HG03460 (cell line): Measurements from ENCODE around the gene CFAP126.
"Not testable (repeated sequence)": the region's sequence is repeated elsewhere in the genome, so short reads cannot be mapped to it uniquely, and the experiment has no call there.

Source experiments
- ATAC-seq: cut with Tn5 transposase; IDR thresholded peaks from one replicate; pipeline ENCODE4 v1.9.1; 2021; ENCODE audit not compliant: unreplicated experiment

The CFAP126 gene

GRCh38 chr1:161382214-161383019 lies 14.7 kb upstream of the CFAP126 start:
- ATAC-seq, result peak; percentile 57

DNA sequence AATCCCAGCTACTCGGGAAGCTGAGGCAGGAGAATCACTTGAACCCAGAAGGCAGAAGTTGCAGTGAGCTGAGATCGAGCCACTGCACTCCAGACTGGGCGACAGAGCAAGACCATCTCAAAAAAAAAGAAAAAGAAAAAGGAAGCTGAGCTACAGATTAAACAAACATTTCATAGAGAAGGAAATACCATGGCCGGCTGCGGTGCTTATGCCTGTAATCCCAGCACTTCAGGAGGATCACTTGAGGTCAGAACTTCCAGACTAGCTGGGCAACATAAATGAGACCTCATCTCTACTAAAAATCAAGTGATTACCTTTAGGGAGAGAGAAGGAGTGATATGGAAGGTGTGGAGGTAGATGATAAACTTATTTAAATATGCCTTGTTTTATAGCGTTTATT lies 14.0 kb upstream of the CFAP126 start:
- ATAC-seq, result no peak

- no peak for ATAC-seq
Measured at GRCh38 chr1:161379071-161379470, 11.4 kb upstream of the CFAP126 start.

DNA sequence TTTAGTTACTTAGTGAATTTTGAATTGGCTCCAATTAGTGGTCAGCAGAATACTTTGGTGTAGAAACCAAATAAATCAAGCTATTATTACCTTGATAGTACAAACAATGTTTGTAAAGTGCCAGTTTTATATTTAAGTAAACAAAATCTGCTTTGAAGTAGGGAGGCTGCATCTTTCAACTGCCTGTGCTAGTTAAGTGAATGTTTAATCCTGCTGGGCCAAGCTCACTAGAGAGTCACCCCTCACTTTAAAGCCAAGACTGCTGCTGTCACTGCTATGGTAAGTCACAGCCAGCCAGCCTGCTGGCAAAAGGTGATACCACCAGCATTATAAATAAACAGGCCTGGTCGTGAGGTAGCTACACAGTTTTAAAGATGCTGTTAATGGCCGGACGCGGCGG lies 10.3 kb upstream of the CFAP126 start:
- ATAC-seq, result no peak

DNA sequence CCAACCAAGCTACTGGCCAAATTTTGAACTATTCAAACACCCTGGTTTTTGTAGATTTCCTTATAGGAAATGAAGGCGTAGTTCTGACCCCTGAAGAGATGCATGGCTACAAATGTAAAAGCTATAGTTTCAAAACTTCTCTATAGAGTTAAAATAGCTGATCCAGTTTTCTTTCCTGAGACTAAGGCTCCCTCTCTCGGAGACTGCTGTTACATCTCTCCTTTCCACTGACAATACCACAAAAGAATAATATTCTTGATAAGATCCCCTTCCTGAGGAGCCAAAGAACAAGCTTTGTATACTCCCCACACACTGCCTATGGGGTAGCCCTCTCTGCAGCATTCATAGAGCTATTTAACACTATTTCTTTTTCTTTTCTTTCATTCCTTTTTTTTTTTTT lies 6.7 kb upstream of the CFAP126 start:
- no peak for ATAC-seq

- ATAC-seq, result no peak
Measured at GRCh38 chr1:161373442-161373841, 5.8 kb upstream of the CFAP126 start.

DNA sequence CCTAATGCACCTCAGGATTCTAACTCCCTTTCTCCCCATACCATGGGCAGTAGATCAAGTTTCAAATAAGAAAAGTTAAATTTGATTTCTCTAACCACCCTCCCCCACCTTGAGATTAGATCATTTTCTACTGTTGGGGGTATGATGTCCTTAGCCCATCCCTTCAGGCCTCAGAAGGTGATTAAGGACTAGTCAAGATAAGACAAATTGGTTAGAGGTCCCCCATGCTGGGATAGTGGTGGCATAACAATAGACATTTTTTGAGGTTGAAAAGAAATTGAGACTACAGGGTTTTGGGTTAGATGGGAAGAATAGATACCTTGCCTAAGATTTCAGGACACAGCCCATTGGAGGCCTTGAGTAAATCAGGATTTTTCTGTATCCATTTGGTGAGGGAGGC lies 2.5 kb downstream of the CFAP126 start:
- ATAC-seq, result no peak

DNA sequence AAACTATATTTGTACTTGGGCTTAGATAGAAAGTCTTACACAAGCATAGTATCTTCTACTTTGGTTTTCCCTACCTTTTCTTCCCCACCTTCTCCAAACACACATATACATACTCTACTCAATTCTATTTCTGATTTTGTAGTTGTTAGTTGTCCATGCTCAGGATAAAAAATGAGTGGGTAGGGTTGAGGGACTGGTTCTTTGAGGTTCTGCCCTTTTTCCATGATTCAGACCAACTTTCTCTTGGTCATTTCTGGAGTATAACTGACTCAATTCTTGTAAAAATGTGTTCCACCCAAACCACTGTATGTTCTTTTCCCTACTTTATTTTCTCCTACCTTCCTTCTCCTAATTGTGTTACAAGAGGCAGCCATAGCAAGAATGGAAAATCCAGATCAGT lies 3.3 kb downstream of the CFAP126 start:
- no peak for ATAC-seq

DNA sequence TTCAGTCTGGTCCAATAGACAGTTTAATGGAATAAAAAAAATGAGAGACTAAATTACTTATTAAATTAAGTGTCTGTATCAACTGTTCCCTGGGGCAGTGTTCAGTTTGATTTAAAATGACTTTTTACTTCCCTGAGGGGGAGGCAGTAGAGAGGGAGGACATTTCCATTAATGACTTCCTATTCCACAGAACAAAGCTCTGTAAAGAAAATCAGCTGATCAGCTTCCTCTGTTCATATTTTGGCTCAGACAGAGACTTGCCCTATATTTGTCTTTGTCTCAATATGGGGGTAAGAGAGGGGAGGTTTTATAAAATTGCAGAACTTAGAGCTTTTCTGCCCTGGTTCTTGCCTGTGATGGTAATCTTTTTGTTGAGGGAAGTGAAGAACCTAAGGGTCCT lies 8.4 kb downstream of the CFAP126 start:
- ATAC-seq, result no peak

GRCh38 chr1:161357073-161357472 lies 10.6 kb downstream of the CFAP126 start:
- ATAC-seq, result no peak

DNA sequence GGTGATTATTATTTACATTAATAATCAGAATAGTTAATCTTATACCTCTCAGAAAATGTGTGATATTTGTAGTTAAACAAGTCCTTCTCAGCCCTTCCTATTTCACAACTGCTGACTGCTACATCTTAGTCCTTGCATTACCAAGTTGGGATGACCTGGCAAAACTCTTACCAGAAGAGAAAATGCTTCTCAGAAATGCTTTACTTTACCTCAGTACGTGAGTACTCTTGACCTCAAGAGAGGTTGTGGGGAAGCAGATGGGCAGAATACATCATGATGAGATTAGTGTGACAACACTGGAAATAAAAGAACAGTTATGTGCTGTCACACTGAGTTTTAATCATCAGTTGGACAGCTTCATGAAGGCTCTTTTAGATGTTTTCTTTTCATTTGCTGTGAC lies 16.2 kb downstream of the CFAP126 start:
- no peak for ATAC-seq

- no peak for ATAC-seq
Measured at GRCh38 chr1:161350671-161351070, 17.0 kb downstream of the CFAP126 start.

GRCh38 chr1:161342821-161343220 lies 24.9 kb downstream of the CFAP126 start:
- ATAC-seq, result no peak

GRCh38 chr1:161342177-161342576 lies 25.5 kb downstream of the CFAP126 start:
- no peak for ATAC-seq

DNA sequence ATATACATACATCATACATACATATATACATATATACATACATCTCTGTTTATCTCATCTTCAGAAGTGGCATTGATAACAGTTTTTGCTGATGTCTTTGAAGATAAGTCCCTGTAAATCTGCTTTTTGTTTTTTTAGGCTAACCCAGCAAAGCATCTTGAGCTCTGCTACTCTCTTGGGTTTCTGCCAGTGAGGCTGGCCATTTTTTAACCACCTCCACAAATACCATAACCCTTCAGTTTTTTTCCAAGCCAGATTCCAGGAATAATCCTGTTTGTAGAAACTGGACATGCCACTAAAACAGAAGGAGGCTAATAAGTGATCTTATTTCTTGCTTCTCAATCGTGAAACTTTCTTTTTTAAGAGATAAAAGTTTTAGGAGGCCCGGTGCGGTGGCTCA lies 31.9 kb downstream of the CFAP126 start:
- ATAC-seq, result no peak

GRCh38 chr1:161333166-161333565 lies 34.5 kb downstream of the CFAP126 start:
- ATAC-seq, result no peak

- no peak for ATAC-seq
Measured at GRCh38 chr1:161330346-161330745, 37.3 kb downstream of the CFAP126 start.

GRCh38 chr1:161324020-161324419 lies 43.7 kb downstream of the CFAP126 start:
- ATAC-seq, result no peak

- not testable (repeated sequence) for ATAC-seq
Measured at GRCh38 chr1:161315841-161316674, 51.6 kb downstream of the CFAP126 start.
